HG03025 (cell line): ENCODE data around the gene FRG1.
"Not testable (repeated sequence)": the region's sequence is repeated elsewhere in the genome, so short reads cannot be mapped to it uniquely, and the experiment has no call there.

Experiments
- ATAC-seq: cut with Tn5 transposase; IDR thresholded peaks from one replicate; pipeline ENCODE4 v1.9.1; 2021; ENCODE audit warnings: mild to moderate bottlenecking, moderate library complexity; ENCODE audit not compliant: unreplicated experiment, low FRiP score

FRG1 gene

GRCh38 chr4:189983916-189984526 lies 43.3 kb downstream of the FRG1 start:
- not testable (repeated sequence) for ATAC-seq

- ATAC-seq = not testable (repeated sequence)
Observed at GRCh38 chr4:189984661-189985060, 44.0 kb downstream of the FRG1 start.

DNA sequence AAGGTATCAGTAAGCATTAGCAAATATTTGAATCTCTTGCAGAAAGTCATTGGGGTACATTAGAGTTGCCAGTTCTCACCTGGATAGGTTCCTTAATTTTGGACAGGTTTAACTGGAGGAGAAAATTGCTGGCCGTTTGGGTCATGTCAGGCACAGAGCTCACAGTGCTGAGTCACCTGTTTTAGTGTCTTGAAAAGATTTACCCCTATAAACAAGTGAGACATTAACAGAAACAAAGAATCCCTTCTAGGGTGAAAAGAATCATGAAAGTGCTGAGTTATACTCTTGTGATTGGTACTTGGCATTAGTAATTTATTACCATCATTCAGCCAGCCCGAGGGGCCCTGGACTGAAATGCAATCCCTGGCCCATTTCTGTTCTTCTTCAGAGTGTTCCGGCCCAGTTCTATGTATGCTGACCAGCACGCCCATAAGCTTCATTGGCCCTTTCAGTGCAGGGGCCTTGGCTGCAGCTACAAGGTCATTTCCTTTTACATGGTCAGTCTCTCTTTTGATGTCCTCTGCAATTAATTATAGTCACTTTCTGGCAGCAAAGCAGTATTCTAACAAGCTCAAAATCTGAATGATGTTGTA lies 45.1 kb downstream of the FRG1 start:
- not testable (repeated sequence) for ATAC-seq

DNA sequence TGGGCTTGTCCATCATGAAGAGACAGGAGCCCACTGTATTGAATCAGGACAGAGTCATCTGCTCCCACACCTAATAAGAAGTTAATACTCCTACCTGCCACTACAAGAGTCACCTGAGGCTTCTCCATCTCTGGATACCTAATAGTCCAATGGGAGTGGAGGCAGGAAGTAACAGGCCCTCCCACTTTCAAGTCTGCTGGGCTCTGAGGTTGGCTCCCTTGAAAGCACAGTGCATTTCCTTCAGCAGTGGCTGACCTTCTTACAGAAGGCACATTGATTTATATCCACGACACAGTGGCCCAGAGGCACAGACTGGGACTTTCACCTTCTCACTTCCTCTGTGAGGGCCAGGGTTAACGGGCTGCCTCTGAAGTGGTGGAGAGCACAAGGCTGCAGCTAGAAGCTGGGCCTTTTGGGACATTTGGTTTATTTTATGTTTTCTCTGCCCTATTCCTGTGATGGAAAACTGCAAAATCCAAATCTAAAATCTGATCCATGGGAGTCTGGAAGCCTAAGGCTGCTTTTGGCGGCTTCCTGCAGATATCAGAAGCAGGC lies 48.3 kb downstream of the FRG1 start:
- ATAC-seq = no peak

DNA sequence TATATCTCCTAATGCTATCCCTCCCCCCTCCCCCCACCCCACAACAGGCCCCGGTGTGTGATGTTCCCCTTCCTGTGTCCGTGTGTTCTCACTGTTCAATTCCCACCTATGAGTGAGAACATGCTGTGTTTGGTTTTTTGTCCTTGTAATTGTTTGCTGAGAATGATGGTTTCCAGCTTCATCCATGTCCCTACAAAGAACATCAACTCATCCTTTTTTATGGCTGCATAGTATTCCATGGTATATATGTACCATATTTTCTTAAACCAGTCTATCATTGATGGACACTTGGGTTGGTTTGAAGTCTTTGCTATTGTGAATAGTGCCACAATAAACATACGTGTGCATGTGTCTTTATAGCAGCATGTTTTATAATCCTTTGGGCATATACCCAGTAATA lies 49.3 kb downstream of the FRG1 start:
- ATAC-seq = not testable (repeated sequence)
